Spleen (tissue), 11 donors: ENCODE results near the gene GAB3. TPM values are rescaled to one million over a fixed set of nuclear protein-coding genes. Genes with fewer than 3 reads are reported as not detected.
"Not testable (repeated sequence)": the region's sequence is repeated elsewhere in the genome, so short reads cannot be mapped to it uniquely, and the experiment has no call there.

Source experiments
- DNase-seq: peaks from one replicate; pipeline ENCODE4 v3.0.0-alpha.2; 2020
- H3K27ac ChIP-seq, 8 donors: fragments of 200-600 bp; sonication (generic) in 7 of 8; 1 replicate in 4 of 8; 2 replicates in 4 of 8; pipeline versions ENCODE4 v1.5.0 to v1.8.0; 2016 to 2021; ENCODE audit warnings: inconsistent platforms in 4 of 8, mild to moderate bottlenecking in 4 of 8, moderate library complexity in 1 of 8
- H3K27me3 ChIP-seq, 7 donors: fragments of 200-600 bp; sonication (generic) in 6 of 7; replicated peaks in 1 of 7; 1 replicate in 4 of 7; 2 replicates in 3 of 7; pipeline versions ENCODE4 v1.5.0 to v1.8.0; 2016 to 2021; ENCODE audit warnings: inconsistent platforms in 3 of 7, mild to moderate bottlenecking in 1 of 7
- H3K36me3 ChIP-seq, 6 donors: fragments of 200-600 bp; sonication (generic) in 5 of 6; 1 replicate in 4 of 6; 2 replicates in 2 of 6; pipeline versions ENCODE4 v1.5.0 to v1.8.0; 2016 to 2021; ENCODE audit warnings: inconsistent platforms in 2 of 6
- H3K4me1 ChIP-seq, 6 donors: fragments of 200-600 bp; sonication (generic) in 5 of 6; 1 replicate in 3 of 6; 2 replicates in 3 of 6; pipeline versions ENCODE4 v1.5.0 to v1.8.0; 2016 to 2021; ENCODE audit warnings: inconsistent platforms in 3 of 6
- H3K4me3 ChIP-seq, 8 donors: fragments of 200-600 bp; sonication (generic) in 7 of 8; 1 replicate in 4 of 8; 2 replicates in 4 of 8; pipeline versions ENCODE4 v1.5.0 to v1.8.0; 2016 to 2021; ENCODE audit warnings: inconsistent platforms in 4 of 8, mild to moderate bottlenecking in 4 of 8, moderate library complexity in 2 of 8
- H3K9me3 ChIP-seq, 8 donors: fragments of 200-600 bp; sonication (generic) in 7 of 8; 1 replicate in 4 of 8; 2 replicates in 4 of 8; pipeline versions ENCODE4 v1.5.0 to v1.8.0; 2016 to 2021; ENCODE audit warnings: inconsistent platforms in 4 of 8
- CTCF ChIP-seq, 11 experiments: fragments of 200-600 bp in 7 of 11; fragments of 450-650 bp in 4 of 11; sonication (generic) in 4 of 11; IDR thresholded peaks in 8 of 11; conservative IDR thresholded peaks in 3 of 11; 1 replicate in 7 of 11; 2 replicates in 4 of 11; pipeline versions ENCODE4 v1.4.0 to v1.8.0; 2016 to 2021; ENCODE audit warnings: antibody characterized with exemption in 11 of 11, inconsistent platforms in 4 of 11, mild to moderate bottlenecking in 1 of 11
- POLR2A ChIP-seq, 3 donors: fragments of 450-650 bp; IDR thresholded peaks; one replicate each; pipeline ENCODE4 v1.5.1; 2017; ENCODE audit warnings: antibody characterized with exemption in 3 of 3, mild to moderate bottlenecking in 1 of 3
- POLR2AphosphoS5 ChIP-seq, 3 donors: sonication (generic); formaldehyde crosslinking; IDR thresholded peaks; one replicate each; pipeline ENCODE4 v1.5.1; 2017; ENCODE audit warnings: antibody characterized with exemption in 3 of 3
- WGBS, 5 donors: extraction: QIAGEN DNeasy Blood & Tissue Kit in 3 of 5; methylation state at CpG; one replicate each; pipeline versions ENCODE4 v1.1.5 to v1.1.7; 2013 to 2018; 5-methylcytosine and 5-hydroxymethylcytosine counted together
- intact Hi-C: fragments of 100-400 bp; cut with DNase I; formaldehyde crosslinking; loops from one replicate; pipeline ENCODE4 v1.15.0; 2023; ENCODE audit warnings: low total_unique reads
- polyA plus RNA-seq, 3 donors: library from polyadenylated mRNA; stranded (reverse); fragments of 200-250 nt; gene quantifications; one replicate each; pipeline ENCODE4 v1.2.1, GENCODE V29; 2013
- total RNA-seq, 7 donors: library from RNA; depleted of rRNA in 3 of 7; stranded (reverse); fragments of >200 nt in 3 of 7; fragmentation: NEBNext Ultra II Directional in 4 of 7; extraction: Animal tissue kit (Norgen Biotek cat#: 25700) in 4 of 7; gene quantifications; one replicate each; pipeline versions ENCODE4 v1.1.0 to v1.2.1, GENCODE V29; 2016 to 2021
- donor health status: healthy with polysubstance abuse.
- donor health status: DM: no; HTN: no; CAD: no; lungs with moderate emphysema.
- donor health status: DM: no; HTN: no; CAD: no.
- donor health status: Bipolar disorder and iron deficiency.
- donor health status: healthy.
- donor health status: DM: no; HTN: no; CAD: no.
- donor health status: DM: yes; HTN: yes; CAD: no.

The GAB3 gene
- total and polyA plus RNA-seq, 10 donors, result 7.4 to 40.3 (median 32.3) TPM

GRCh38 chrX:154654925-154655324 lies 96.0 kb downstream of the GAB3 start:
- Histone ChIP-seq H3K9me3 (no peaks in the 10 kb centered on the region), H3K4me1 (peaks cover 0 to under 1% (median 0%) of the 10 kb centered on the region in 6 donors), H3K36me3 (no peaks in the 10 kb centered on the region), H3K27me3 (no peaks in the 10 kb centered on the region), H3K4me3 (no peak overlapping the region), H3K27ac (no peak overlapping the region)
- DNase-seq, result no peak
- intact Hi-C loops, result no loop called here
- WGBS, 5 donors, result 78 to 95% (median 91%) methylated on average over 13 to 15 of the region's 15 CpGs
- no peak for TF ChIP-seq POLR2AphosphoS5 (IDR thresholded peaks at IDR 0.05)
- no peak for TF ChIP-seq POLR2A (IDR thresholded peaks at IDR 0.05)
- no peak for TF ChIP-seq CTCF (IDR thresholded peaks at IDR 0.05 in 8 of 11, conservative IDR thresholded peaks at IDR 0.05 in 3 of 11)

- H3K36me3 ChIP-seq, result no peaks in the 10 kb centered on the region
- peaks cover 0 to 5% (median 0%) of the 10 kb centered on the region in 6 donors for H3K4me1 ChIP-seq
- DNase-seq, result peak; percentile 70
- intact Hi-C loops, result no loop called here
- H3K4me3 ChIP-seq, result no peak overlapping the region
- no peaks in the 10 kb centered on the region for H3K27me3 ChIP-seq
- H3K27ac ChIP-seq, result no peak overlapping the region
- TF ChIP-seq CTCF (IDR thresholded peaks at IDR 0.05 in 8 of 11, conservative IDR thresholded peaks at IDR 0.05 in 3 of 11) (no peak), POLR2AphosphoS5 (IDR thresholded peaks at IDR 0.05) (no peak), POLR2A (IDR thresholded peaks at IDR 0.05) (no peak)
- H3K9me3 ChIP-seq, result no peaks in the 10 kb centered on the region
- WGBS, 5 donors, result 63 to 78% (median 71%) methylated on average over 5 to 10 of the region's 10 CpGs
These were observed 96.5 kb downstream of the GAB3 start for GRCh38 chrX:154654372-154654771.

- H3K4me1 ChIP-seq, H3K27ac ChIP-seq, H3K36me3 ChIP-seq, H3K27me3 ChIP-seq, DNase-seq, H3K9me3 ChIP-seq, intact Hi-C loops, H3K4me3 ChIP-seq: not testable (repeated sequence)
- WGBS, 5 donors, result 100% methylated on average over 1 of the region's 27 CpGs; no CpG with 5 or more reads in 4 of the 5 donors
These were observed 97.5 kb downstream of the GAB3 start, which contains the start of gene CTAG2 for GRCh38 chrX:154653413-154653812. Gene CTAG2, minus strand, starts transcription at chrX:154653579. Its CDS starts 64 bp downstream, at chrX:154653515.

GRCh38 chrX:154653048-154653401 lies 97.9 kb downstream of the GAB3 start:
- no peak for TF ChIP-seq POLR2AphosphoS5 (IDR thresholded peaks at IDR 0.05)
- no peak for TF ChIP-seq CTCF (IDR thresholded peaks at IDR 0.05 in 8 of 11, conservative IDR thresholded peaks at IDR 0.05 in 3 of 11)
- TF ChIP-seq POLR2A (IDR thresholded peaks at IDR 0.05), result no peak
- Histone ChIP-seq H3K27ac (no peak overlapping the region), H3K27me3 (no peaks in the 10 kb centered on the region), H3K36me3 (no peaks in the 10 kb centered on the region), H3K4me3 (no peak overlapping the region), H3K4me1 (peaks cover 0 to 5% (median 0%) of the 10 kb centered on the region in 6 donors), H3K9me3 (no peaks in the 10 kb centered on the region)
- DNase-seq, result no peak
- WGBS, 5 donors, result 87 to 96% (median 93%) methylated on average over 5 to 22 of the region's 23 CpGs
- intact Hi-C loops, result no loop called here
